ENCODE results near the gene MGA.

MGA gene

GRCh38 chr15:41806291-41807181, 146.3 kb downstream of the MGA start:
- DNase-seq (ENCODE audit: low spot score), result no peak

DNA sequence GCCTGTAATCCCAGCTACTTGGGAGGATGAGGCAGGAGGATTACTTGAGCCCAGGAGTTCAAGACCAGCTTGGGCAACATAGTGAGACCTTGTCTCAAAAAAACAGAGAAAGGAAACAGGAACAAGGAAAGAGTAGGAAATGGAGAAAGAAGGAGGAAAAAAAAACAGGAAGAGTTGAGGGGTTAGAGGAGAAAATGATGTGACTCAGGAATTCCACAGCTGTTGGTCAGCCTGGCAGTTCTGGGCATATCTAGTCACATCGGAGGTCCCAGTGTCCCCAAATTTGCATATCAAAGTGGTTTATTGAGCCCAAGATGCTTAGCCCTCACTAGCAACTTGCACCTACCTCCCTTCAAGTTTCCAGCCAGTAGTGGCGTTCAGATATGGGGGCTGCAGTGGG, 148.9 kb downstream of the MGA start:
- no peak for DNase-seq (ENCODE audit: low spot score)

GRCh38 chr15:41809526-41810220, 149.5 kb downstream of the MGA start:
- no peak for DNase-seq (ENCODE audit: low spot score)

DNA sequence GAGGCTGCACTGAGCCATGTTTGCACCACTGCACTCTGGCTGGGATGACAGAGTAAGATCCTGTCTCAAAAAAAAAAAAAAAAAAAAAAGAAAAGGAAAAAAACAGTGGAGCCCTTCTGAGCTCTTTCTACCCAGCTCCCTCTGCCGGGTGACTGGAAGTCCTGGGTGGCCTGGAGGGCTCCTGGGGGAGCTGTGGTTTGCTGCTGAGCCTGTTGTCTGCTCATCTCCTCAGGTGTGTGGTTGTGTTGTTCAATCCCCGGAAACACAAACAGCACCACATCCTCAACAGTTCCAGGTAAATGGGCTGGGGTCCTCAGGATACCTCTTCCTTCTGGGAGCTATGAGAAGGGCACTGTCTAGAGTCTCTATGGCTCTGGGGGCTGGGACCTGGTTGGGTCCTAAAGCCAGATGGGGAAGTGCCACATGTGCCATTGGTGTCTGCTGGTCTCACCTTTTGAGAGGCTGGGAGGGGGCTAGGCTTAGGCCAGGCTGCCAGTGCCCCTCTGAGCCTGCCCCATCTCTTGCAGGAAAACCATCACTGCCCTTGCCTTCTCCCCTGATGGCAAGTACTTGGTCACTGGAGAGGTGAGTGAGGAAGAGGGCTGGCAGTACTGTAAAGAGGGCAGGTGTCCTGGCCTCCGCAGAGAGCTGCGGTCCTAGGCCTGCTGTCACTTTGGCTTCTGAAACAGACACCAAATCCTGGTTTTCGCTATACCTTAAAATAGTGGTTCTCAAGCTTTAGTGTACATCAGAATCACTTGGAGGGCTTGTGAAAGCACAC, 150.6 kb downstream of the MGA start:
- no peak for DNase-seq (ENCODE audit: low spot score)

GRCh38 chr15:41811432-41812195, 151.4 kb downstream of the MGA start:
- DNase-seq (ENCODE audit: low spot score), result peak; percentile 79

- no peak for DNase-seq (ENCODE audit: low spot score)
These were observed 152.7 kb downstream of the MGA start for GRCh38 chr15:41812820-41813375.

GRCh38 chr15:41813426-41813825, 153.2 kb downstream of the MGA start:
- no peak for DNase-seq (ENCODE audit: low spot score)

DNA sequence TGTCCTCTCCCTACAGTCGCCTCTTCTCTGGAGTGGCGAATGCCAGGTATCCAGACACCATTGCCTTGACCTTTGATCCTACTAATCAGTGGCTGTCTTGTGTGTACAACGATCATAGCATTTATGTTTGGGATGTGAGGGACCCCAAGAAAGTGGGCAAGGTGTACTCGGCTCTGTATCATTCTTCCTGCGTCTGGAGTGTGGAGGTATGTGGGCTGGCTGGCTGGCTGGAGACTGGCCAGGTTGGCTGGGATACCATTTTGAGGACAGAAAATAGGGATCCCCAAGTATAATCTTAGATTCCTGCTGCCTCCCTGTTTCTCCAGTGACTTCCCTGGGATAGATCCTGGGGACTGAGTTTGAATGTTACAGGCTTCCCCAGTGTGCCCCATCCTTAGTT, 154.3 kb downstream of the MGA start:
- DNase-seq (ENCODE audit: low spot score), result no peak

GRCh38 chr15:41816788-41817187, 156.6 kb downstream of the MGA start:
- no peak for DNase-seq (ENCODE audit: low spot score)

DNA sequence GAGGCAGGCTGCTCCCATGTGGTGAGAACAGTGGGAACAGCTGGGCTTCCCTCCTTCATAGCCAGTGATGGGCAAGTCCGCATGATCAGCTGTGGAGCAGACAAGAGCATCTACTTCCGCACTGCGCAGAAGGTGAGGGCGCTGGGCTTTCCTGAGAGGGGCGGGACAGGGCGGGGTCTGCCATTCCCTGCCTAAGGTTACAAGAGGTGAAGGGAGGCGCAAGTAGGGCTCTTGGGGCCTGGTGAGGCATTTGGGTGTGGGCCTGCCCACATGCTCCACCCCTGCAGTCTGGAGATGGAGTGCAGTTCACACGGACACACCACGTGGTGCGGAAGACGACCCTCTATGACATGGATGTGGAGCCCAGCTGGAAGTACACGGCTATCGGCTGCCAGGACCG, 157.1 kb downstream of the MGA start:
- DNase-seq (ENCODE audit: low spot score), result no peak

- no peak for DNase-seq (ENCODE audit: low spot score)
These were observed 157.6 kb downstream of the MGA start for GRCh38 chr15:41817781-41818180.

- DNase-seq (ENCODE audit: low spot score), result no peak
These were observed 159.3 kb downstream of the MGA start for GRCh38 chr15:41819455-41820050.

DNA sequence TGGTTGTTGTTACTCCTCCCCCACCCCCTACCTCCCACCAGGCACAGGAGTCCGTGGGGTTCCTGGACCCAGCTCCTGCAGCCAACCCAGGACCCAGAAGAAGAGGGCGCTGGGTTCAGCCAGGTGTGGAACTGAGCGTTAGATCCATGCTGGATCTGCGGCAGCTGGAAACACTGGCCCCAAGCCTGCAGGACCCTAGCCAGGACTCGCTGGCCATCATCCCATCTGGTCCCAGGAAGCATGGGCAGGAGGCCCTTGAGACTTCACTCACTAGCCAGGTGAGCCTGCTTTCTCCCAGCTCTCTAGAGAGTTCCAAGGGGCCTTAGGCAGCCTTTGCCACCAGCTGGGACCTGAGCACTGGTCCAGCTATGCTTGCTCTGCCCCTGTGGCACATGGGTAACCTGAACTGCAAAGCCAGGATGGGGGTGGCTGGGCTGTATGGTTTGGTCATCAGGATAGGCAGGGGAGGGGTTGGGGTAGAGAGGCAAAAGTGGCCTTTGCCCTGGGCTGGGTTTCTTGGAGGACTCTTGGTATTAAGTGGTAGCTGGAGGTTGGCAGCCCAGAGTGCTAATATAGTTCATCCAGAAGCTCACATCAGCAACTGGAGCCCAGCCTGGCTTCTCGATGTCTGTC, 160.7 kb downstream of the MGA start:
- DNase-seq (ENCODE audit: low spot score), result no peak

DNA sequence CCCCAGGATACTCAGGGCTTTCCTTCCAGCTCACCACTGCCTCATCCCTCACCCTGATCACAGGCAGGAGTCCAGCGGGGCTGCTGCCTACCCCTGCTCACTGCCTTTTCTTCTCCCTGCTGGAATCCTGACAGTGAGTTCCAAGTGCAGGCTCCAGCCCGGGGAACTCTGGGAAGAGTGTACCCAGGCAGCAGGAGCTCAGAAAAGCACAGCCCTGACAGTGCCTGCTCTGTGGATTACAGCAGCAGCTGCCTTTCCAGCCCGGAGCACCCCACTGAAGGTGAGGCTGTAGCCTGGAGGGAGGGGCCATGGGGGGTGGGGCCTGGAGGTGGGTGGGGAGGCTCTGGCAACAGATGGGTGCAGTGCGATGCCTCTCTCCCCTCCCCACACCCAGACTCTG, 161.6 kb downstream of the MGA start:
- no peak for DNase-seq (ENCODE audit: low spot score)

DNA sequence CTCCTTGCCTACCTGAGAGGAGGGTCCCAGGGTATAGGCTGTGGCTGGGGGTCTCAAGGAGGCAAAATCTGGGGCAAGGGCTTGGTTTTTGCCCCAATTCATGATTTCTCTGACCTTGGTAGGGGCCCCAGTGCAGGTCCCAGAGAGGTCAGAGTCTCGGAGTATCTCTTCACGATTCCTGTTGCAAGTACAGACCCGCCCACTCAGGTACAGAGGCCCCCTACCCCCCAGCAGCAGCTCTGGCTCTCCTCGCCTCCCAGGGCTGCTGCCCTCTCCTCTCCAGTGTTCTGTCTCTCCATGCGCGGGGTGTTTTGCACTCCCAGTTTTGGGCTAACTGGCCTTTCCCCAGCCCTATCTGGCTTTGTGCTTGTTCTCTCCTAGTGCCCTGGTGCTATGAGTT, 162.3 kb downstream of the MGA start:
- no peak for DNase-seq (ENCODE audit: low spot score)

Data from CD4-positive, alpha-beta T cell treated with Interleukin-2 at 100 ng/mL for 4 hours (primary cell).